GM21390 (cell line): ENCODE data around the gene RHOBTB1.
"Not testable (repeated sequence)": the region's sequence is repeated elsewhere in the genome, so short reads cannot be mapped to it uniquely, and the experiment has no call there.

Experiments used
- ATAC-seq: cut with Tn5 transposase; IDR thresholded peaks from one replicate; pipeline ENCODE4 v1.9.1; 2021; ENCODE audit not compliant: unreplicated experiment

The RHOBTB1 gene

GRCh38 chr10:60907236-60907635, 36.7 kb downstream of the RHOBTB1 start:
- no peak for ATAC-seq

DNA sequence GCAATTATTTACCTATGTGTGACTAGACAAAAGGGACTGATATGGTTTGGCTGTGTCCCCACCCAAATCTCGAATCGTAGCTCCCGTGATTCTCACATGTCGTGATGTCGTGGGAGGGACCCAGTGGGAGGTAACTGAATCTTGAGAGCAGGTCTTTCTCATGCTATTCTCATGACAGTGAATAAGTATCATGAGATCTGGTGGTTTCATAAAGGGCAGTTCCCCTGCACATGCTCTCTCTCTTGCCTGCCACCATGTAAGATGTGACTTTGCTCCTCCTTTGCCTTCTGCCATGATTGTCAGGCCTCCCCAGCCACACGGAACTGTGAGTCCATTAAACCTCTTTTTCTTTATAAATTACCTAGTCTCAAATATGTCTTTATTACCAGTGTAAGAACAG, 37.2 kb downstream of the RHOBTB1 start:
- ATAC-seq = not testable (repeated sequence)

DNA sequence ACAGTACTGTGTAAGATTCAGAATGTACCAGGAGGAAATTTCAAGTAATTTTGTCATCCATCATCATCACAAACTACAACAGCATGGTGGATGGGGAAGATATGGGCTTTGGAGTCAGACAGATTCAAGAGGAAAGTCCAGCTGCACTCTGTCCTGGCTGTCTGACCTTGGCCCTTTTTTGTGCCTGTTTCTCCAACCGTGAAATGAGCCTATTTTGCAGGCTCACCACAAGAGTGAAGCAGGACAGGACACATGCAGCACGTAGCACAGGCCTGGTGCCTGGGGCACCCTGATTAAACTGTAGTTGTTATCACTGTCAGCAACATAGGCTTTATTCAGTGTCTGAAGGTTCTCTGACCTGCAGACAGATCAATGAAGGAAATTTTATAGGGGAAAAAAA, 37.6 kb downstream of the RHOBTB1 start:
- ATAC-seq = no peak

DNA sequence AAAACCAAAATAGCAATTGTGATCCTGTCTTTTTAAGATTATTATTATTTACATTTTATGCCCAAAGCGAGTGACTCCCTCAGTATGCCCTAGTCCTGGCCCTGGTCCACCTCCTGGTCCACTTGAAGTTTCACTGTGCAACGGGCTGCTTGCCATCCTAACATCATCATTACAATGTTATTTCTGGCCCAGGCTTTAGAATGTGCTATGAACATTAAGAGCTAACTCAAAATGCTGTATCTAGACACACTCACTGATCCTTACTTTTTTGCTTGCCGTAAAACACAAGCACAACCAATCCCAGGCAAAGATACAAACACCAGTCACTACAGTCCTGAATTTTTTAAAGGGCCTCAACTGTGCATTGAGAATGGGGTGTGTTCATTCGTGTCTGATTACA, 38.4 kb downstream of the RHOBTB1 start:
- no peak for ATAC-seq

GRCh38 chr10:60903096-60903495, 40.9 kb downstream of the RHOBTB1 start:
- no peak for ATAC-seq

- no peak for ATAC-seq
These were observed 42.3 kb downstream of the RHOBTB1 start for GRCh38 chr10:60901561-60902235.

DNA sequence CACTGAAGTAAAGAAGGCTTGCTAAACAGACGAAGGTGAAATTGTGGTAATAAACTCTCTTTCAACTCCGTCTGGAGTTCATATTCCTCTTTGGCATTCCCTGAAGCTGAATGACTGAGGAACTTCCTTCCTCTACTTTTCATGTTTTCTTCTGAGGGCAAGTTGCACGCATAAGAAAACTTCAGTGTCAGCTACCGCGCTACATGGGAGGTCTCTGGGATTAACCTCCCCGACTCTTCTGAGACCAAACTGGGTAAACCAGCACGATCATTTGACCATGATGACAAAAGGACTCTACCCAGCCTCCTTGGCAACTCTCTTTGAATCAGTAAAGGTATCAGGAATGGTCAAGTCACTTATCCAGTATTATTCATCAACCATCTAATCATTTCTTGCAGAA, 44.7 kb downstream of the RHOBTB1 start:
- ATAC-seq = no peak

DNA sequence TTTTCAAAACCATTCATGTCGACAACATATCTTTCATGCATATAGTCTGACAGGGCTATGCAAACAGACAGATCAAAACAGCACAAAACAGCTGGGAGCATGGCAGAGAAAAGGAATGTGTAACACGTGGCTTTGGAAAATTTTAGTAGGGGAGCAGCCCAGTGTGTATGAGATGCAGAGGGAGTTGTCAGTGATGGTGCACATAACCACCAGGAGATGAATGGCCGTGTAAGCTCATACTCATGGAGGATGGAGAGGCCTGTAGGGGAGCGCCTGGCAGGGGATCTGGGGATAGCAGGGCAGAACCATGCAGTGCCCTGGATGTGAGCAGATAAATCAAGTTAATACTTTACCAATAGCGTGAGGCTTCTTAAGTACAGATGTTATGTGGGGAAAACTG, 45.7 kb downstream of the RHOBTB1 start:
- no peak for ATAC-seq

DNA sequence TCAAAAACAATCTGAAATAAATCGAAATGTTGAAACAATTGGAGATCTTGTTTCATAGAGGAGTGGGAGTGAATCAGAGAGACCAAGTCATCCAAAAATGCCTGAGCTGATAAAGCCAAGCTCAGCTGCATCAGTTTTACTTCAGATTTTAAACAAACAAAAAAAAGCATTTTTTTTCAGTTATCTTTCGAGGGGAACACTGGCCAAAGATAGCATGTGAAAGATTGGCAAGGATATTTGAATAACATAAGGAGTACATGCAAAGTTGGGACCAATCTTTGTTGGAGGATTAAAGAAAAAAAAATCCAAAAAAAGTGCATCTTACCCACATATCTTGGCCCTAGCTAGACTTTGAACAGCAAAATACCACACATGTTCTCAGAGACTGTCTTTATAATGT, 47.2 kb downstream of the RHOBTB1 start:
- no peak for ATAC-seq

- ATAC-seq = no peak
These were observed 48.0 kb downstream of the RHOBTB1 start for GRCh38 chr10:60896033-60896432.

- no peak for ATAC-seq
These were observed 49.2 kb downstream of the RHOBTB1 start for GRCh38 chr10:60894786-60895185.

GRCh38 chr10:60893231-60893630, 50.8 kb downstream of the RHOBTB1 start:
- no peak for ATAC-seq

- no peak for ATAC-seq
These were observed 51.4 kb downstream of the RHOBTB1 start for GRCh38 chr10:60892571-60892970.

DNA sequence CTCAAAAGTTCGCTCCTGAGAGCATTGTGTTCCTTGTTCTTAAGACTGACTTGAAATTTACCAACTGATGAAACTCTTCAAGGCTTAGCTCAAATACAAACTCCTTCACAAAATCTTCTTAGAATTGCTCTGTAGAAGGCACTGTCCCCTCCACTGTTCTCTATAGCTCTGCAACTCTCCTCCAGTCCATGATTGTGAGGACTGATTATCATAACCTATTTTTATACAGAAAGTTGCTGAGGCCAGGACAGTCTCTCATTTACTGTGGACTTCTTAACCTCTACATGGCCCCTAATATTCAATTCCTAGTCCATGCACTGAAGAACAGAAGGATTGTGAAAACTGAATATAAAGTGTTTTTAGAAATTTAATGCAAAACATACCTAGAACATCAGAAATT, 53.2 kb downstream of the RHOBTB1 start:
- no peak for ATAC-seq

DNA sequence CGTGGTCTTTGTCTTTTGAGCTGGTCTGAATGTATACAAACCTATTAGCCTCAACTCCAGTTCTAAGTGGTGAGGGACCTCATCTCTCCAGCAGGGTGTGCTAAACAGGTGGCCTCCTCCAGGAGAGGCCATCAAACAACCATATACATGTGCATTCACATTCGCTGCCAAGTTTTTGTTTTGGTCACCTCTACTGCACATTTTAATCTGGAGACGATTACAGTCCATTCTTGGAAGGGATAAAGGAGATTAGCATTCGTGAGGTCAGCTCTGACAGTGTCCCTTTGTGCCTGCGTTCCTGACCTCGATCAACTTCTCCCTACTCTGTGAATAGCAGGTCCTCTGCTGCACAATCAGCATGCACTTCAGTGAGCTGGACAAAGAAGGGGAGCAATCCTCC, 60.8 kb downstream of the RHOBTB1 start:
- no peak for ATAC-seq

DNA sequence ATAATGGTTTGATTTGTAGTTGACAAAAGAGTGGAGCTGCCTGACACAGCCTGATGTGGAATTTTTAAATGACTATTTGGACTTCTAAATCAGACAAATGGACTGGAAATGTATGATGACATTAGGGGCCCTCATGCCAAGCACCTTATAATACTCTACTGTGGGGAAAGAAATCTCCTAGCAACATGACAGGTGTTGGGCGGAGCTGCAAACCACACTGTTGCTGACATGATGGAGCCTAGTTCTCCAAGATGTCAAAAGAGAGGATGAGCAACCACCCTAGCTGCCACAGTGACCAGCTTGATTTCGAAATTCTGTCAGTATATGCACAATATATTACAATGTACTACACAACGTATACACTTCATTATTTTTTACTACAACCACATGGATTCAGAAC, 65.8 kb downstream of the RHOBTB1 start:
- ATAC-seq = no peak

GRCh38 chr10:60877777-60878120, 66.2 kb downstream of the RHOBTB1 start:
- ATAC-seq = no peak

DNA sequence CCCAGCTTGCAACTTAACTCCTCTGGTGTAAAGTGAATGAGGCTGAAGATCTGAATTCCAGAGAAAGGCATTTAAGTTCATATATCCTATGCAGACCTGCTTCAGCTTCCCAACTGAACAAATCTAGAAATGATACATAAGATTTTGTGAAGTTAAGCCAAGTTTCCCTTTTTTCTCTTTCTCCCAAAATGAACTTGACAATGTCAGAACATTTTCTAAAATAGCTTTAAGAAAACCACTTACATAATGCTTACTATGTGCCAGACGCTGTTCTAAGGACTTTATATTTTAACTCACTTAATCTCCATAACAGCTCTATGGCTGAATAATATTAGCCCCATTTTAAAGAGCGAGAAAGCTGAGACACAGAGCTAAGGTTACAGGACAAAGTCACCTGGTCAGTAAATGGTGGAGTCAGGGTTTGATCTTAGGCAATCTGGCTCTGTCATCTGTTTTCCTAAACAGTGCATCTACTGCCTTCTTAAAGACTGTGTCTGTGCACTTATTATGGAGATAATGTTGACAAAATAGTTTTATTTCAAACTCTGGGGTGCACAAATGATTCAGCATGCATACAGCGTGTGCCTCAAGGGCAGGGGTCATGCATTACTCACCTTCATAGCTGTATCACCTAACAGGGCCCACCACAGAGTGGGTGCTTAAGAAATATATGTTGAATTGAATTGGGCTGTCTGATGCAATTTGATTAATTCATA, 66.8 kb downstream of the RHOBTB1 start:
- no peak for ATAC-seq

DNA sequence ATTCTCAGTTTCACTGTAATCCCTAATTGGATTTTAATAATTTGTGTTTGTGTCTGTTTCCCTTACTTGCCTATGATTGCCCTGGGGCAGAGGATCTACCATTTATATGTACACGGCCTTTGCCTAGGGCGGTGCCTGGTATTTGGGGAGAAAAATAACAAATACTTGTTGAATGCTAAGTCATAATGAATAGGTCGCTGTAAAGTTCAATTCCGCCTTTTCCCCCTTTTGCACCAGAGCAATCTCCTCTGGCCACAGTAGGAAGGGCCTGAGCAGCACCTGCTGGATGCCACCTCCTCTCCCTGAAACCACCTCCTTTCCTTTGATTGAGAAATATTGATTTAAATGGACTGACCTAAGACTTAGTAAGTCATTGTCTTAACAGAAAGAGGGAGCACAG, 70.2 kb downstream of the RHOBTB1 start:
- no peak for ATAC-seq

DNA sequence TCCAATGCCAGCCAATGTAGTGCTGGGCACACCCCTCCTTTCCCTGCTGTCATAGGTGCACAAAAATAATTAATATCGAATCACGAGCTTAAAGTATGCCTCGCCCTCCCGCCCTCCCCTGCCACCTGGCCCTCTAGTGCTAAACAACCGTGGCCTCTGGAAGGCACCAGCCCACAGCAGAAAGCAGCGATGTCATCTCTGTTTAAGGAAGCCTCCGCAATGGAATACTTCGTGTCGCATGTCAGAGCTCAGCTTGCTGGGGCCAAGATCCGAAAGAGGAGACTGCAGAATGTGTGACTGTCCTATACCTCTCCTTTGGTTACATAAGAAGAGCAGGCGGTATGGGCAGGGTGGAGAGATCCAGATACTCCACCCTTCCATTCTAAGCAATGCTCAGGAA, 71.5 kb downstream of the RHOBTB1 start:
- ATAC-seq = no peak

DNA sequence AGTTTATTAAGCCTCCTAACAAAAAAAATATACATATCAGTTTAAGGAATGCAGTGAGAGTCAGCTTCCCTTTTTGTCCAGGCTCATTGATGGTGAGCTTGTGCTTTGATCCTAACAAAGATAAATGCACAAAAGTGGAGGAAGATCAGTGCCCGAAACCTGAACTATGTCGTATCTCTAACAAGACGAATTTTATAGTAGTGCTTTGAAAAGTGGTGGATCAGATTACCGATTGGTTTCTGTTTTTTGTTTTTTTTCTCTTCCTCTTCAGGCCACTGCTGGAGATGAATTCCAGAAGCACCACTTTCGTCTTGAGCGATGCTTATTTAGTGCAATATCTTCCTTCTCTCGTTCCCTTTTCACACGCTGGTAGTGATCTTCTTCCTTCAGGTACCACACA, 72.8 kb downstream of the RHOBTB1 start:
- no peak for ATAC-seq

GRCh38 chr10:60870803-60871202, 73.2 kb downstream of the RHOBTB1 start:
- ATAC-seq = no peak

- no peak for ATAC-seq
These were observed 73.6 kb downstream of the RHOBTB1 start for GRCh38 chr10:60870416-60870728.
